ENCODE results near the gene SYT11. TPM values are rescaled to one million over a fixed set of nuclear protein-coding genes. Genes with fewer than 3 reads are reported as not detected.

The SYT11 gene
- total and polyA plus RNA-seq, 2 experiments from 2014 or later, result 0.39 to 2.0 TPM

DNA sequence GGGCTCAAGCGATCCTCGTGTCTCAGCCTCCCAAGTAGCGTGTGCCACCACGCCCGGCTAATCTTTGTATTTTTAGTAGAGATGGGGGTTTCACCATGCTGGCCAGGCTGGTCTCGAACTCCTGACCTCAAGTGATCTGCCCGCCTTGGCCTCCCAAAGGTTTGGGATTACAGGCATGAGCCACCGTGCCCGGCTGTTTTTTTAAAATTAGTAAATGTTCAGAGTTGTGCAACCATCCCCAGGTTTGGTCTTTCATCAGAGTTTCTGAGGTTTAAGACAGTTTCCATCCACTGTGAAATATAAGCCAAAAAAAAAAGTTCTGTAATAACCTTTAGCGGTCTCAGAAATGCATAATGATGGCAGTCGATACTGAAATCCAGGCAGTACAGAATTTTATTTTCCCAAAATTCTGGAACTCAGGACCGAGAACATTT is 550 bp upstream of the SYT11 start:
- peak overlapping the region; percentile 77 for H2AFZ ChIP-seq
- TF ChIP-seq, protein P1, sequence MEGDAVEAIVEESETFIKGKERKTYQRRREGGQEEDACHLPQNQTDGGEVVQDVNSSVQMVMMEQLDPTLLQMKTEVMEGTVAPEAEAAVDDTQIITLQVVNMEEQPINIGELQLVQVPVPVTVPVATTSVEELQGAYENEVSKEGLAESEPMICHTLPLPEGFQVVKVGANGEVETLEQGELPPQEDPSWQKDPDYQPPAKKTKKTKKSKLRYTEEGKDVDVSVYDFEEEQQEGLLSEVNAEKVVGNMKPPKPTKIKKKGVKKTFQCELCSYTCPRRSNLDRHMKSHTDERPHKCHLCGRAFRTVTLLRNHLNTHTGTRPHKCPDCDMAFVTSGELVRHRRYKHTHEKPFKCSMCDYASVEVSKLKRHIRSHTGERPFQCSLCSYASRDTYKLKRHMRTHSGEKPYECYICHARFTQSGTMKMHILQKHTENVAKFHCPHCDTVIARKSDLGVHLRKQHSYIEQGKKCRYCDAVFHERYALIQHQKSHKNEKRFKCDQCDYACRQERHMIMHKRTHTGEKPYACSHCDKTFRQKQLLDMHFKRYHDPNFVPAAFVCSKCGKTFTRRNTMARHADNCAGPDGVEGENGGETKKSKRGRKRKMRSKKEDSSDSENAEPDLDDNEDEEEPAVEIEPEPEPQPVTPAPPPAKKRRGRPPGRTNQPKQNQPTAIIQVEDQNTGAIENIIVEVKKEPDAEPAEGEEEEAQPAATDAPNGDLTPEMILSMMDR (IDR thresholded peaks at IDR 0.05; ENCODE audit: poor library complexity), result no peak
- no peak for TF ChIP-seq EZH2 (IDR thresholded peaks at IDR 0.05; ENCODE audit: borderline replicate concordance)
- no peak for TF ChIP-seq EZH2phosphoT487 (IDR thresholded peaks at IDR 0.05; ENCODE audit: low read depth, severe bottlenecking, unreplicated experiment)

DNA sequence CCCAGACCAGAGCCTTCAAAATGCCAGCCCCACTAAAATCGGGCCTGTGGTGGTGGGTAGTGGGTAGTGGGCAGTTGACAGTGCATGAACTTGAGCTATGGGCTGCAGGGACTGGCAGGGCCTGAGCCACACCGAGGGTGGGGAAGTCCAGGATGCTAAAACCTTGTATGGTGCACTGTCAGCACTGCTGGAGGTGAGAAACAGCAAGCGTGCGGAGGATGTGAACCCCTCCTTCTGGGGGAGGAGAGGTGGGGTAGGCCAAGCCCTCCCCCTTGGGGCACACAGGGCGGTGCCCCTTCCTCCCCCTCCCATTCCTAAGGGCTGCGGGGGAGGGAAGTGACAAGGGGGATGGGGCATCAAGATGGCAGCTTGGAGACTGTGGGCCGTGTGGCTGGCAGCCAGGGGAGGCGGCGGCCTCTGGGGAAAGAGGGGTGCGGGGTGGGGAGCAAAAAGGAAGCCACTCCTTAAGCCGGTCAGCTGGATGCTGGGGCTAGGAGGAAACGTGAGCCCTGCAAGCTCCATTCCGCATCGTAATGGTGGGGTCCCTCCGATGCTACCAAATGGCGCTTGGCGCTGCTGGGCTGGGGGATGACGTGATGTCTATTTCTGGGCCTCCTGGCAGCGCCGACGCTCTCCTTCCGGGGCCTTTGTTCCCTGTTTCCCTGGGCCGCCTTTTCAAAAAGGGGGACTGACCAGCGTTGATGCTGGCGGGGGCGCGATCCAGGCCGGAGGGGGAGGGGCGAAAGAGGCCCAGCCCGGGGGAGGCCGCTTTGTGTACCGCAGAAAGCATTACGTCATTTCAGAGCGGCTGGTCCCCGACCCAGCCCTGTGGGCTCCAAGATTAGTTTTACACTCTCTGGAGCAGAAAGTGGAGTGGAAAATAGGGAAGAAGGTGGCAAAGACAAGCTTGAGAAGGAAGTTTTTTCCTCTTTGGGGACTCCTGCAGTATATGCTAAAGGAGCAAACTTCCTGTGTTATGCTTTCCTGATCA is 809 bp downstream of the SYT11 start:
- Histone ChIP-seq H3K9me3 (ENCODE audit: low read depth) (no peaks in the 10 kb centered on the region), H3K4me1 (ENCODE audit: insufficient read depth) (peaks cover 5% of the 10 kb centered on the region), H3K9me2 (replicated peaks; ENCODE audit: insufficient read depth) (no peaks in the 10 kb centered on the region), H3K27me3 (peaks cover 6% of the 10 kb centered on the region), H2AFZ (no peak overlapping the region), H4K20me1 (ENCODE audit: insufficient read depth, poor library complexity, severe bottlenecking) (no peaks in the 10 kb centered on the region), H3K27ac (peak overlapping the region; percentile 9), H3K79me2 (peaks cover 17% of the 10 kb centered on the region), H3K4me3 (no peak overlapping the region), H3K36me3 (replicated peaks; ENCODE audit: insufficient read depth, low read depth) (no peaks in the 10 kb centered on the region), H3K4me2 (no peak overlapping the region)
- WGBS (ENCODE audit: low lambda C conversion rate, missing lambda C conversion rate), result 76% methylated on average over 27 of the region's 35 CpGs
- TF ChIP-seq EZH2 (IDR thresholded peaks at IDR 0.05; ENCODE audit: borderline replicate concordance) (no peak), EZH2phosphoT487 (IDR thresholded peaks at IDR 0.05; ENCODE audit: low read depth, severe bottlenecking, unreplicated experiment) (no peak)
- TF ChIP-seq, protein P1 (IDR thresholded peaks at IDR 0.05; ENCODE audit: poor library complexity), result no peak
- no peak for DNase-seq (ENCODE audit: low spot score)

More for the DNA sequence above, 550 bp upstream of the SYT11 start:
- H3K4me2 ChIP-seq, result peak overlapping the region; percentile 71
- peak overlapping the region; percentile 33 for H3K4me3 ChIP-seq
- DNase-seq (ENCODE audit: low spot score), result peak; percentile 21
- H3K27ac ChIP-seq, result peak overlapping the region; percentile 68
- 81% methylated on average over 12 of the region's 12 CpGs for WGBS (ENCODE audit: low lambda C conversion rate, missing lambda C conversion rate)
- peaks cover 5% of the 10 kb centered on the region for H3K4me1 ChIP-seq (ENCODE audit: insufficient read depth)
- no peaks in the 10 kb centered on the region for H3K9me2 ChIP-seq (replicated peaks; ENCODE audit: insufficient read depth)
- no peaks in the 10 kb centered on the region for H3K36me3 ChIP-seq (replicated peaks; ENCODE audit: insufficient read depth, low read depth)
- H4K20me1 ChIP-seq (ENCODE audit: insufficient read depth, poor library complexity, severe bottlenecking), result no peaks in the 10 kb centered on the region
- H3K9me3 ChIP-seq (ENCODE audit: low read depth), result no peaks in the 10 kb centered on the region
- H3K79me2 ChIP-seq, result peaks cover 26% of the 10 kb centered on the region
- peaks cover 6% of the 10 kb centered on the region for H3K27me3 ChIP-seq

DNA sequence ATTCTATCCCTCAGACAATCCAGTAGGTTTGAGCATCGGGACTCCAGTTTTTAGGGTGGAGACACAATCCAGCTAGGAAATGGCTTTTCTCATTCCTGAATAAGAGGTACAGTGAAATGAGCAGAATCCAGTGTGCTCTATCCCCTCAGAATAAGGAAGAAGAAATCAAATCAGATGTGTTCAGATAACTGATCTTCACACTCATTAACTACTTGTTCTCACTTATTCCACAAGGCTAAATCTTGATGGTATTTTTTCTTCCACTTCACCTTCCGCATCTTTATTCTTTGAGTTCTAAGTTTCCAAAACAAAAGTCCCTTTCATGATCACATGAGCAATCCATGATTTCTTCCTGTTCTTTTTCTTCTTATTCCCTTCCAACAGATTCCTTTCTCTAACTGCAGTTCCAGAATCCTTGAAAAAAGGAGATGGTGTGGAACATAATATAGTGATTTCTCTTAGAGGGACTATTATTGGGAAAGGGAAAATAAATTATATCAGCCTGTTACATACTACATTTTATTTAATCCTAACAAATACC is 1.7 kb downstream of the SYT11 start:
- Histone ChIP-seq H2AFZ (no peak overlapping the region), H3K4me2 (no peak overlapping the region), H3K27me3 (peaks cover 6% of the 10 kb centered on the region), H3K79me2 (peaks cover 9% of the 10 kb centered on the region), H3K27ac (peak overlapping the region; percentile 9), H3K4me1 (ENCODE audit: insufficient read depth) (peaks cover 3% of the 10 kb centered on the region), H3K9me2 (replicated peaks; ENCODE audit: insufficient read depth) (no peaks in the 10 kb centered on the region), H3K9me3 (ENCODE audit: low read depth) (no peaks in the 10 kb centered on the region), H4K20me1 (ENCODE audit: insufficient read depth, poor library complexity, severe bottlenecking) (no peaks in the 10 kb centered on the region), H3K36me3 (replicated peaks; ENCODE audit: insufficient read depth, low read depth) (no peaks in the 10 kb centered on the region), H3K4me3 (no peak overlapping the region)
- WGBS (ENCODE audit: low lambda C conversion rate, missing lambda C conversion rate), result 96% methylated on average over 2 of the region's 2 CpGs
- TF ChIP-seq EZH2 (IDR thresholded peaks at IDR 0.05; ENCODE audit: borderline replicate concordance) (no peak), EZH2phosphoT487 (IDR thresholded peaks at IDR 0.05; ENCODE audit: low read depth, severe bottlenecking, unreplicated experiment) (no peak)
- TF ChIP-seq, protein P1 (IDR thresholded peaks at IDR 0.05; ENCODE audit: poor library complexity), result no peak
- no peak for DNase-seq (ENCODE audit: low spot score)
